HepG2 (cell line): ENCODE measurements around the gene GNA12. TPM values are rescaled to one million over a fixed set of nuclear protein-coding genes. Genes with fewer than 3 reads are reported as not detected.

ENCODE experiments used
- DZIP1 ChIP-seq: sonication (generic); formaldehyde crosslinking; IDR thresholded peaks from 2 replicates; pipeline ENCODE4 v1.5.0; 2020; ENCODE audit warnings: mild to moderate bottlenecking, missing genetic modification reagents
- RAD51 ChIP-seq: fragments of 450-650 bp; IDR thresholded peaks from 2 replicates; pipeline ENCODE4 v1.6.1; 2016; ENCODE audit warnings: borderline replicate concordance
- REST ChIP-seq, 2 experiments: IDR thresholded peaks; 2 replicates each; pipeline ENCODE4 v1.6.1; 2011 to 2012; ENCODE audit warnings: low read length in 2 of 2, borderline replicate concordance in 1 of 2, low read depth in 1 of 2, mild to moderate bottlenecking in 1 of 2, moderate library complexity in 1 of 2
- TBX3 ChIP-seq: fragments of 450-650 bp; IDR thresholded peaks from 2 replicates; pipeline ENCODE4 v1.6.1; 2017; ENCODE audit warnings: antibody characterized with exemption, mild to moderate bottlenecking, inconsistent platforms, borderline replicate concordance
- ZNF142 ChIP-seq: sonication (generic); formaldehyde crosslinking; IDR thresholded peaks from 2 replicates; pipeline ENCODE4 v1.4.0; 2020; ENCODE audit warnings: missing genetic modification reagents
- ZNF180 ChIP-seq: sonication (generic); formaldehyde crosslinking; IDR thresholded peaks from 2 replicates; pipeline ENCODE4 v1.4.0; 2020; ENCODE audit warnings: low read depth, missing genetic modification reagents, borderline replicate concordance
- ZNF317 ChIP-seq: sonication (generic); formaldehyde crosslinking; IDR thresholded peaks from 2 replicates; pipeline ENCODE4 v1.5.0; 2020; ENCODE audit warnings: mild to moderate bottlenecking, missing genetic modification reagents
- polyA plus RNA-seq, 8 experiments: library from polyadenylated mRNA; depleted of rRNA in 3 of 8; stranded (reverse) in 7 of 8; unstranded in 1 of 8; fragments of >200 nt; fragmentation: Illumina TruSeq in 4 of 8; extraction: Trizol in 4 of 8; gene quantifications; 2 replicates each; pipeline versions ENCODE4 v1.2.1 to v1.2.3, GENCODE V29; 2011 to 2016; ENCODE audit warnings: low read depth in 4 of 8, missing spikeins in 1 of 8, mixed read lengths in 1 of 8; ENCODE audit not compliant: insufficient read depth in 1 of 8
- total RNA-seq, 5 experiments: library from RNA; depleted of rRNA; stranded (reverse); fragments of >200 nt; fragmentation: Illumina TruSeq; extraction: Trizol; gene quantifications; 2 replicates each; pipeline ENCODE4 v1.2.3, GENCODE V29; 2016; ENCODE audit warnings: low read depth in 1 of 5

Gene GNA12
- total and polyA plus RNA-seq, 2 of the 13 experiments (the other 11 are each of a cell fraction or from before 2014, with no cell fraction given) = 16.2 to 50.9 TPM

GRCh38 chr7:2849941-2850766, 6.0 kb upstream of the GNA12 start (continued):
- TF ChIP-seq REST (IDR thresholded peaks at IDR 0.05; ENCODE audit: borderline replicate concordance in 1 of 2, low read depth in 1 of 2, low read length in 2 of 2) = no peak
- no peak for TF ChIP-seq ZNF180 (CRISPR knock-in tag)
- TF ChIP-seq ZNF317 (CRISPR knock-in tag) = no peak
- TF ChIP-seq ZNF142 (CRISPR knock-in tag) = no peak
- no peak for TF ChIP-seq RAD51
- TF ChIP-seq DZIP1 (CRISPR knock-in tag) = no peak
- no peak for TF ChIP-seq TBX3
- TF ChIP-seq, all 625 proteins: peak for 3
